Body of pancreas (tissue), 4 donors: ENCODE measurements around the gene ENTPD6. TPM values are rescaled to one million over a fixed set of nuclear protein-coding genes. Genes with fewer than 3 reads are reported as not detected.

Experiments used
- ATAC-seq: fragments of 150-250 bp; one replicate; pipeline ENCODE4 v1.9.1; 2016
- DNase-seq, 4 donors: peaks; one replicate each; pipeline ENCODE4 v3.0.0-alpha.2; 2019
- H3K27ac ChIP-seq, 4 donors: fragments of 200-600 bp; sonication (generic); 1 replicate in 3 of 4; 2 replicates in 1 of 4; pipeline versions ENCODE4 v1.5.1 to v1.6.1; 2016 to 2019; ENCODE audit warnings: mild to moderate bottlenecking in 1 of 4, mixed read lengths in 1 of 4, moderate library complexity in 1 of 4
- H3K27me3 ChIP-seq, 2 donors: fragments of 200-600 bp; sonication (generic); one replicate each; pipeline ENCODE4 v1.6.0; 2016; ENCODE audit warnings: mild to moderate bottlenecking in 1 of 2
- H3K36me3 ChIP-seq, 2 donors: fragments of 200-600 bp; sonication (generic); replicated peaks in 1 of 2; 2 replicates each; pipeline ENCODE4 v1.5.1; 2016; ENCODE audit warnings: low read depth in 2 of 2; ENCODE audit not compliant: insufficient read depth in 1 of 2
- H3K4me1 ChIP-seq: fragments of 200-600 bp; sonication (generic); one replicate; pipeline ENCODE4 v1.6.0; 2016
- H3K4me3 ChIP-seq, 2 donors: fragments of 200-600 bp; sonication (generic); 1 replicate in 1 of 2; 2 replicates in 1 of 2; pipeline ENCODE4 v1.5.1; 2016 to 2019
- H3K9me3 ChIP-seq, 3 donors: fragments of 200-600 bp; sonication (generic); 1 replicate in 2 of 3; 2 replicates in 1 of 3; pipeline ENCODE4 v1.5.1; 2016
- CTCF ChIP-seq, 7 experiments: fragments of 450-650 bp in 4 of 7; fragments of 200-600 bp in 3 of 7; sonication (generic) in 3 of 7; IDR thresholded peaks; one replicate each; pipeline ENCODE4 v1.5.1; 2016 to 2019; ENCODE audit warnings: antibody characterized with exemption in 7 of 7
- POLR2A ChIP-seq, 3 donors: fragments of 450-650 bp; IDR thresholded peaks; one replicate each; pipeline ENCODE4 v1.6.1; 2016; ENCODE audit warnings: antibody characterized with exemption in 3 of 3, mild to moderate bottlenecking in 2 of 3
- WGBS, 2 donors: methylation state at CpG; one replicate each; pipeline ENCODE4 v1.1.5; 2017; 5-methylcytosine and 5-hydroxymethylcytosine counted together
- intact Hi-C: fragments of 100-400 bp; cut with DNase I; formaldehyde crosslinking; loops from one replicate; pipeline ENCODE4 v1.15.1; 2023
- total RNA-seq, 2 donors: library from RNA; depleted of rRNA; stranded (reverse); fragments of >200 nt; gene quantifications; one replicate each; pipeline ENCODE4 v1.1.0, GENCODE V29; 2016

ENTPD6 gene
- total RNA-seq, 2 donors from 2014 or later = 59.9 to 79.8 TPM

- no peak for TF ChIP-seq POLR2A (IDR thresholded peaks at IDR 0.05)
- no peak for TF ChIP-seq CTCF (IDR thresholded peaks at IDR 0.05)
- H3K4me1 ChIP-seq = peaks cover 39% of the 10 kb centered on the region
- no peak overlapping the region for H3K27ac ChIP-seq
- ATAC-seq (no peak), DNase-seq (no peak)
- intact Hi-C loops = loop anchor here (10.0 kb wide), 1 partner anchor 199 kb away; the partner anchor contains the start of gene APMAP
- no peak overlapping the region for H3K4me3 ChIP-seq
- no peaks in the 10 kb centered on the region for H3K27me3 ChIP-seq
- no peaks in the 10 kb centered on the region for H3K9me3 ChIP-seq
- 69 to 87% methylated on average over 2 of the region's 2 CpGs for WGBS, 2 donors
- no peaks in the 10 kb centered on the region for H3K36me3 ChIP-seq
Observed at GRCh38 chr20:25193843-25194242, 1.7 kb upstream of the ENTPD6 start.

DNA sequence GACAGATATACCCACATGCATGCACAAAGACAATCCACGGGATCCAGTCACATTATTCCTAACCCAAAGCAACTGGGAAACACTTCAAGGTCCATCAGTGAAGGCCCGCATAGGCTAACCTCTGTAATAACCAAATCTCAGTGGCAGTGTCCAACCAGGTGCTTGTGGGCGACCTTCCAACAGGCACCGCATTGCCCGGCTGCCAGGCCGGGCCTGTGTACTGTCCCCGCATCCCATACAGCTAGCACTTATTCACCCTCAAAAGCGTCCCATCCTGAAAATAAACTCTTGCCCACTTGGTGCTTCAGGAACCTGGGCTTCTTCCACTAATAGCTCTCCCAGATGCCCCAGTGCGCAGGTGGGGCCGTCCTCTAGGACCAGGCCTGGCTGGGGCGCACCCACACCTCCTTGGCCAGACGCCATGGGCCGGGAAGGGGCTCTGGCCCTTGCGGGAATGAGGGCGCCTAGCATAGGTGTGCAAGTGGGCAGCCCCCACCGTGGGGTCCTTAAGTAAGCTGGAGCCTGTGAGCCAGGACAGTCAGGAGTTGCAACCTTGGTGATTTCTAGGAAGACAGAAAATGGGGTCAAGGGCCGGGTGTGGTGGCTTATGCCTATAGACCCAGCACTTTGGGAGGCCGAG, 1.1 kb upstream of the ENTPD6 start:
- H3K4me3 ChIP-seq = no peak overlapping the region

DNA sequence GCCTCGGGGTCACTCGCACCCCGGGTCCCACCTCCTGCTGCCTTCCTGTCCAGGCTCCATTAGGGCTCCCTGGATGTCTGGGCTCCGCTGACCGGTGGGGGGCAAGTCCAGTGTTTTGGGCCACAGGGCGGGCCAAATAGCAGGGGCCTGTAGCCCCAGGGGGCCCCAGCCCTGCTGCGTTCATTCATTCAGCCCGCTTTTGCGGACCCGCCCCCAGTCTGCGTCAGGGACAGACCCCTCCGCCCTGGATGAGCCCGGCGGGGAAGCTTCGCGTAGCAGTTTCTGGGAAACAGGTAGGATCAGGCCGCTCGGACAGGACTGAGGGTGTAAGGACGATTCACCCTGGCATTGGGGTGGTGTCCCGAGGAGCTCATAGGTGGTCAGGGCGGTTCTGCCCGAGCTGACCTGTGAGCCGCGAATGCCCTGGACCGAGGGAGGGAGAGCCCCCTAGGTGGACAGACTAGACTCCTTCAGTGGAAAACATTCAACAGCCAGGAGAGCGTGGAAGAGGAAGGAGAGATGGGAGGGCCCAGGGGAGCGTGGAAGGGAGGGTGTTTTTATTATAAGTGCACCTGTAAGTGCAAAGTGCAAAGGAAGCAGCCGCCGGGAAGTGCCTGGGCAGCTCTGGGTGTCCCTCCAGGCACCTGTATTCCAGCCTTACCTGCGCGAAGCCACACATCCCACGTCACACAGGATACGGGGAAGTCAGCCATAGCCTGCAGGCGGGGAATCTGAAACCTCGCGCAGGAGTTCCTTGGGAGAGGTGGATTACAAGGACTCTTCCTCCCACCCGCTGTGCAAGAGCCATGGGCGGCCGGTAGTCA, 662 bp downstream of the ENTPD6 start:
- peaks cover 49% of the 10 kb centered on the region for H3K4me1 ChIP-seq
- 0 to 3% methylated on average over 18 to 39 of the region's 39 CpGs for WGBS, 2 donors
- no peaks in the 10 kb centered on the region for H3K36me3 ChIP-seq
- H3K9me3 ChIP-seq = no peaks in the 10 kb centered on the region
- H3K27me3 ChIP-seq = no peaks in the 10 kb centered on the region
- TF ChIP-seq CTCF (IDR thresholded peaks at IDR 0.05) = no peak
- TF ChIP-seq POLR2A (IDR thresholded peaks at IDR 0.05) = peak in 2 of 3 donors; percentile 42 to 54
- intact Hi-C loops = loop anchor here (10.0 kb wide), 1 partner anchor 201 kb away; the partner anchor contains the start of gene APMAP
- peak; percentile 62 to 69 (median 66) for DNase-seq
- H3K4me3 ChIP-seq = peak overlapping the region; percentile 76 to 89
- H3K27ac ChIP-seq = peak overlapping the region; percentile 76 to 94 (median 86)
- ATAC-seq = peak; percentile 57

More for the DNA sequence above, 1.1 kb upstream of the ENTPD6 start:
- peak in 1 of 4 donors; percentile 34 for DNase-seq
- Histone ChIP-seq H3K4me1 (peaks cover 42% of the 10 kb centered on the region), H3K27me3 (no peaks in the 10 kb centered on the region), H3K27ac (peak overlapping the region in 1 of 4 donors; percentile 91), H3K9me3 (no peaks in the 10 kb centered on the region), H3K36me3 (no peaks in the 10 kb centered on the region)
- ATAC-seq = no peak
- TF ChIP-seq POLR2A (IDR thresholded peaks at IDR 0.05) = no peak
- TF ChIP-seq CTCF (IDR thresholded peaks at IDR 0.05) = no peak
- intact Hi-C loops = loop anchor here (10.0 kb wide), 1 partner anchor 200 kb away; the partner anchor contains the start of gene APMAP
- 71 to 80% methylated on average over 13 to 14 of the region's 18 CpGs for WGBS, 2 donors

DNA sequence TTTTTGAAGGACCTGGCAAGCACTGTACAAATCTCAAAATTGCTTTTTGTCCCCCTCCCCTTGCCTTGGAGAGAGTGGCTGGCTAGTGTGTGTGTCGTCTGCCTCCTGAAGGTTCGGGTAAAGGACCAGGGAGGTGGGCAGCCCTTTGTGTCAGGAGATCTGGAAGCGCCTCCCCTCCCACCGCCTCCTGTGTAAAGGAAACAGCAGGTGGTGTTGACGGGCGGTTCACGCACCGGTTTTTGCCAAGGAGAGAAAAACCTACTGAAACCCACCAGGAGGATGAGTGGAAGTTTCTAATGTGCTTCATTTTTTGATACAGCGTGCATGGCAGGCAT, 1.2 kb downstream of the ENTPD6 start:
- Histone ChIP-seq H3K9me3 (no peaks in the 10 kb centered on the region), H3K27ac (peak overlapping the region; percentile 76 to 94 (median 86)), H3K4me1 (peaks cover 43% of the 10 kb centered on the region), H3K4me3 (peak overlapping the region; percentile 76 to 89), H3K36me3 (no peaks in the 10 kb centered on the region), H3K27me3 (no peaks in the 10 kb centered on the region)
- ATAC-seq = no peak
- TF ChIP-seq CTCF (IDR thresholded peaks at IDR 0.05) (no peak), POLR2A (IDR thresholded peaks at IDR 0.05) (peak; percentile 11 to 23 (median 12))
- peak in 3 of 4 donors; percentile 40 to 65 (median 43) for DNase-seq
- WGBS, 2 donors = 12 to 50% methylated on average over 1 to 9 of the region's 9 CpGs
- intact Hi-C loops = loop anchor here (10.0 kb wide), 1 partner anchor 202 kb away; the partner anchor contains the start of gene APMAP
